ENCODE measurements around the gene CDH23. TPM values are rescaled to one million over a fixed set of nuclear protein-coding genes. Genes with fewer than 3 reads are reported as not detected.

Gene CDH23
- total RNA-seq, 1 experiment from 2014 or later: 0.37 TPM

GRCh38 chr10:71754562-71754961 is 357.8 kb downstream of the CDH23 start:
- no peak for DNase-seq (ENCODE audit: low spot score)

DNA sequence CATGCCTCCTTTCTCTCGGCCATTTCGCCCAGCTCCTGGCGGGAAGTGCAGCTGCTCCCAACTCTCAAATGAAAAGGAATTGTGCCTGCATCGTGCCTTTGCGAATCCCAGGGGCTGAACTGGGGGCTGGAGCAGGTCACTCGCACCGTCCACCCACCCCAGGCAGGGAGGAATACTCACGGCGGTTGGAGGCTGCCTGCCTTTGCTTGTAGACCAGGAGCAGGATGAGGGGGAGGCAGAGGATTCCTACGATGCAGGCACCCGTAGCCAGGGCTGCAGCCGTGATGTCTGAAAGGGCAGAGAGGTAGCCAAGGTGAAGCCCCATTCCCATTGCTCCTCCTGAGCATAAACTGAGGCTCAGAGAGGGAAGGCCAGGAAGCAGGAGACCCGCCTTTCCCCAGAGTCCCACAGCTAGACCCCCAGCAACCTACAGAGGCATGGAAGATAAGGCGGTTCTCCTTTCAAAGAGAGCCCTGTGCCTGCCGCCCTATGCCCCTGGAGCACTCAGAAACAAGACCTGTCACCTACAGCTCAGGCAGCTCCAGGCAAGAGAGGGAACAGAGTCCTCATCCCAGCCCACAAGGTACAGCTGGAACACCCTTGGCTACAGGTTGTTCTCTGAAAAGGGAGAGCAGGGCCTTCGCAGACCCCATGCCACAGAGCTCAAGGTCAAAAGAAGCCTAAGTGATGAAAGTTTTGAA is 358.6 kb downstream of the CDH23 start:
- no peak for DNase-seq (ENCODE audit: low spot score)

- DNase-seq (ENCODE audit: low spot score): no peak
Observed at GRCh38 chr10:71756311-71757191, 359.8 kb downstream of the CDH23 start.

DNA sequence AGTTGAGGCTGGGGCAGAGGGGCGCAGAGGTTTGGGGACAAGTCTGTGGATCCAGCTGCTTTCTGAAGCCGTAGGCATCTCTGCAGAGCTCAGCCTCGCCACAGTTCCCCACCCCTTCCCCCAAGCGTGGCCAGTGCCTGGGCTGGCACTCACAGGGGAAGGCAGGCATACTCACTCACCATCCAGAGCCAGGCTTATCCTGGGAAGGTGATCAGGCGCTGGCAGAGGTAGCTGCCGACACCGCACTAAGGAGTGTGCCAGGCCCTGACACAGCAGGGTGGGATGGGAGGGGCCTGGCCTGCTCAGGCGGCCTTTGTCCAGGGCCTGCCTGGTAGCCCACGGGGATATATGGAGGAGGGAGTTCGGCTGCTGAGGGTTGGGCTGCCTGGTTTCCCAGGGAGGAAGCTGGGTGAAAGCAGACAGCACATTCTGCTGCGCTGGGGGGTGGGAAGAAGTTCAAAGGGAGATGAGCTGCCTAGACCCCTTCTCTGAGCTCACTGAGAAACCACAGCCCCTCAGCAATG is 360.7 kb downstream of the CDH23 start:
- no peak for DNase-seq (ENCODE audit: low spot score)

DNA sequence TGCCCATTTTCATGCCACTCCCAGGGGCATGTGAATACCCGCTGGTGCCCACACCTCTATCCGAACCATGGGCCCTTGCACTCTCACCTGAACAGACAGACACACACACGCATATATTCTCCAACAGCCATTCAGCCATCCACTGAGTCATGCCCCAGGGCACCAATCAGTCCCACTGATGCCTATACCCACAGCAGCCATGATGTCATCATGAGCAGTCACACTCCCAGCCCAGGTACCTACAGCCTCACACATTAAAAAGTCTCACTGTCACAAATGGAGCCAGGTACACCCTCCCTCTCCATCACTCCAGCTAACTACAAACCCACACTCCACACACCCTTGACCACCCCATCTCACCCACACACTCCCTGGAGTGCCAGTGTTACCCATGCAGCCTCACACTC is 364.4 kb downstream of the CDH23 start:
- DNase-seq (ENCODE audit: low spot score): no peak

DNA sequence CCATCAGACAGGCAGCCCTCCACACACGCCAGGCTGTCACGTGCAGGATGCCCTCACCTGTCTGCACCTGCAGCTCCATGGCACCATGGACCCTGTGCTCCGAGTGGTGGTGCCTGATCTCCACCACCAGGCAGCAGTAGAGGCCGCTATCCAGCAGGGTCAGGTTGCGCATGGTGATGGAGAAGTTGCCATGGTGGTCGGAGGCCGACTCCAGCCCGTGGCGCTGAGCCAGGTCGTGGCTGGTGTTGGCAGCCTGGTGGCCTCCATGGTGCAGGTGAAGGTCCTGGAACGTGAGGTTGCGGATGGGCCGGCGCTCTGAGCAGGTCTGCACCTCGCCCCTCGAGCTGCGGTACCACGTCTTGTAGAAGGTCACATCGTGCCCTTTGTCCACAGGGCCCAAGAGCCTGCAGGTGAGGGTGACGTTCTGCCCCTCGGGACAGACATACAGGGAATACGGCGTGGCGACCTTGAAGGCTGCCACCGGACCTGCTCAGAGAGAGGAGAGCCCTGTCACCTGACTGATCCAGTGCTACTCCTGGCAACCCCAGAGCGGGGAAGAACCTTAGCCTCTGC is 364.9 kb downstream of the CDH23 start:
- DNase-seq (ENCODE audit: low spot score): no peak

GRCh38 chr10:71762324-71762723 is 365.6 kb downstream of the CDH23 start:
- no peak for DNase-seq (ENCODE audit: low spot score)

GRCh38 chr10:71763352-71764127 is 366.8 kb downstream of the CDH23 start:
- no peak for DNase-seq (ENCODE audit: low spot score)

- DNase-seq (ENCODE audit: low spot score): no peak
Observed at GRCh38 chr10:71765176-71765904, 368.6 kb downstream of the CDH23 start.

- DNase-seq (ENCODE audit: low spot score): no peak
Observed at GRCh38 chr10:71765906-71766716, 369.4 kb downstream of the CDH23 start.

GRCh38 chr10:71766717-71767419 is 370.1 kb downstream of the CDH23 start:
- peak; percentile 88 for DNase-seq (ENCODE audit: low spot score)

DNA sequence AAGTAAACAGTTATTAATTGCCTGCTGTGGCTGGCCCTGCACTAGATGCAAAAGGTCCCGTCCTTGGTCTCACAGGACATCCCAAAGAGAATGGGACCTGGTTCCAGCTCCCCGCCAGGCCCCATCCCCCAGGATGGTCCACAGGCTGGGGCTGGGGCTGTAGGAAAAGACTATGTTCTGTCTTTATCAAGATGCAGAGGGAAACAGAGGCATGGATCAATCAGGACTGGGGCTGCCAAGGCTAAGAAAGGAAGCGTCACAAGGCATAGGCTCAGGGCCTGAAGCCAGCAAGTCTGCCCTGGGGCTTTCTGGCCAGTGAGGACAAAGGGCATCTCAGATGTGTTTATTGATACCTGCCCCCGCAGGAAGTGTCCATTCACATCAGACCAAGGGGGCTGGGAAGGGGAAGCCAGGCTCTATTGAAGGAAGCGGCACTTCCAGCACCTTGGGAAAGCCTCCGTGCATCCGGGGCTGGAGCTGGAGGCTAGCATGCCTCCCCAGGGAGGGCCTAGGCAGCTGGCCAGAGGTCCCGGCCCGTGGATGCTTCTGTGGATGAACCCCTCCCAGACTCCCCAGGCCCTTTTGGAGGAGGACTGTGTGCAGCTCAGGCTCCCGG is 370.8 kb downstream of the CDH23 start:
- DNase-seq (ENCODE audit: low spot score): no peak

- no peak for DNase-seq (ENCODE audit: low spot score)
Observed at GRCh38 chr10:71769279-71769823, 372.6 kb downstream of the CDH23 start.

- no peak for DNase-seq (ENCODE audit: low spot score)
Observed at GRCh38 chr10:71770255-71770654, 373.5 kb downstream of the CDH23 start.

DNA sequence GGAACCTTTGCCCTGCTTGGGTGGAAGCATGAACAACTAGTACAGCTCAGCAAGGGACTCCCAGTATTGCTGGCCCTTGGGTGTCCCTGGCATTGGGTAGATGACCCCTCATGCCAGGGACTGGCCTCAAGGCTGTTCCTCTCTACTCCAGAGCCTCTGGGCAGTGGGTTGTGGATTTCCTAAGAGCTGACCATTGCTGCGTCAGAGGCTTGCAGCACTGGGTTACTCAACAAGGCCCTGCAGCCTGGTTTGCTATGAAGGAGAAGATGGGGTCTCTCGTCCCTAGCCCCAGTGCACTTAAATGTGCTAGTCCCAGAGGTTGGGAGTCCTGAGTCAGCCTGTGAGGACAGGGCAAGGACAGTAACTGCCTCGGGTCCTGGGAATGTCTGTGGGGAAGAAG is 374.1 kb downstream of the CDH23 start:
- DNase-seq (ENCODE audit: low spot score): no peak

GRCh38 chr10:71771204-71771603 is 374.5 kb downstream of the CDH23 start:
- no peak for DNase-seq (ENCODE audit: low spot score)

DNA sequence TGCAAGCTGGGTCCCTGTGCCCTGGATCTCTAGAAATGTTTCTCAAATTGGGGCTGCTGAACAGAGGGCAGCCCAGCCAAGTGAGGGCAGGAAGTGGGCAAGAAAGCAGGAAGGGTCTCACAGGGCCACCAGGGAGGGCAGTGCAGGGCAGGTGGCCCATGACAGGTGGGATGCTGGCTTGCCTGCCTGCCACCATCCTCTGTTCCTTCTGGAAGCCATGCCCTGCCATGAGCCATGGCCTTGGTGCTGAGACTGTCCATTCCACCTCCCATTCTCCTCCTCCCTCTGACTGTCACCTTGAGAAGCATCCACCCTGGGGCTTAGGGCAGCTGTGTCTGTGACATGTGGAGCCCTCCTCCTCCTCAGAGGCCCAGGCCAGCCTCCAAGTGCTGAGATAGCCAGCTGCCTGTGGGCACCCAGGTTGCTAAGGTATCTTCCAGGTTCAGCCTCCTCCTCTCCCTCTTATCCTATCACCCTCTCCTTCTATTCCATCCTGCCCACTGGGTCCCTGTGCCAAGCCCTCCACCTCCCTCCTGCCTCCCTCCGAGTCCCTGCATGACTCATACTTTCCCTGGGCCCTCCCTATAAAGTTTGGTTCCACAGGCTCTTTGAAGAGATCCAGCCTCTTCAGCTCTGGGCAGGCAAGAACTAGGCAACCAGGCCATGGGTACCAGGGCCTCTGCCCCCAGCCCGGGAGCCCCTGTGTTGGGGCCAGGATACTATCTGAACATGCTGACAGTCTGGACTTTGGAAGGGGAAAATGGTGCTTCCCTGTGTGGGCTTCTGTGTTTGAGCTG is 375.3 kb downstream of the CDH23 start:
- DNase-seq (ENCODE audit: low spot score): peak; percentile 75

DNA sequence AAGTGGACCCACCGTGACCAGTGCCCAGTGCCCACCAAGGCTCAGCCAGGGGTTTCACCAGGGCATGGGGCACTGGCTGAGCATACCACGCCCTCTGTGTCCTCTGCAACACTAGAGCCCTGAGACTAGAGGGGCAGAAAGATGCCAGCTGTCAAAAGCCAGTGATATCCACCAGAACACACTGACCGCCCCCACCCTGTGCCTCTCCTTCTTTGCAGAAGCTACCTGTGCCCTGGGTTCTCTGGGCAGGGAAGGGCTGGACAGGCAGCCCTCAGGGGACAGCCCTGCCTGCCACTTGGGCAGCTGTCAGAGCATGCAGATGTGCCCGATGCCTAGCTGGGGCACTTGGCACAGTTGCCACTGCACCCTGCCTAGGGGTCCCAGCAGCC is 376.1 kb downstream of the CDH23 start:
- DNase-seq (ENCODE audit: low spot score): no peak

Data from H4 (cell line).